ENCODE data around the gene PTGS1.
A peak's percentile ranks its signal among the peaks of the same experiment; 100 is the strongest.
"Not testable (repeated sequence)": the region's sequence is repeated elsewhere in the genome, so short reads cannot be mapped to it uniquely, and the experiment has no call there.

PTGS1 gene

DNA sequence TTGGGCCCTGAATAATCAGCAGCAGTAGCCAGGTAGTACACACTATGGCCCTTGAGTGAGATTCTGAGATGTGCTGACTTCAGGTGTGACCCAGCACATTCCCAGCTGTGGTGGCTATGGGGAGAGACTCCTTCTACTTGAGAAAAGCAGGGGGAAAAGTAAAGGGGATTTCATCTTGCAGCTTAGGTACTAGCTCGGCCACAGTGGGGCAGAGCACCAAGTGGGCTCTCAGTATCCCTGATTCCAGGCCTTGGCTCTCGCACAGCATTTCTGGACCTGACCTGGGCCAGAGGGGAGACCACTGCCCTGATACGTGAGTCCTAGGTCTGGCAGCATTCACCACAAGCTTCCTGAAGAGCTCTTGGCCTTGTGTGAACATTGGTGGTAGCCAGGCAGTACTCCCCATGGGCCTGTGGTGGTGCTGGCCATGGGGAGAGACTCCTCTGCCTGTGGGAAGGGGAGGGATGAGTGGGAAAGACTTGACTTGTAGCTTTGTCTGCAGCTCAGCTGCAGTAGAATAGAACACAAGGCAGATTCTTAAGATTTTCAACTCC is 27.6 kb downstream of the PTGS1 start:
- no peak for DNase-seq (ENCODE audit: low read depth)

DNA sequence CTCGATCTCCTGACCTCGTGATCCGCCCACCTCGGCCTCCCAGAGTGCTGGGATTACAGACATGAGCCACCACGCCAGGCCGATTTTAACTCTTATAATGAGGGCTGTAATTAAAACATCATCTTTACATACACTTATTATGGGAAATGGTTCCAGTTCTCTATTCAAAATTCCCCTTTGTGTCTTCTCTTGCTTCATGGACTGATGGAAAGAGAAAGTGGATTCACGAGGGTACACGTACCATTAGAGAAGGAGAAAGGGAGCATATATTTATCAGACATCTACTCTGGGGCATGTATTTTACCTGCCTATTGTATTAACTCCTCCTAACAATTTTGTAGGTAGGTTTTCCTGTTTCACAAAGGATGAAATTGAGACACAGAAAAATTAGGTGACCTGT is 31.1 kb downstream of the PTGS1 start:
- no peak for DNase-seq (ENCODE audit: low read depth)

GRCh38 chr9:122402403-122402871 is 31.6 kb downstream of the PTGS1 start:
- peak; percentile 42 for DNase-seq (ENCODE audit: low read depth)

GRCh38 chr9:122402874-122403273 is 32.0 kb downstream of the PTGS1 start:
- no peak for DNase-seq (ENCODE audit: low read depth)

DNA sequence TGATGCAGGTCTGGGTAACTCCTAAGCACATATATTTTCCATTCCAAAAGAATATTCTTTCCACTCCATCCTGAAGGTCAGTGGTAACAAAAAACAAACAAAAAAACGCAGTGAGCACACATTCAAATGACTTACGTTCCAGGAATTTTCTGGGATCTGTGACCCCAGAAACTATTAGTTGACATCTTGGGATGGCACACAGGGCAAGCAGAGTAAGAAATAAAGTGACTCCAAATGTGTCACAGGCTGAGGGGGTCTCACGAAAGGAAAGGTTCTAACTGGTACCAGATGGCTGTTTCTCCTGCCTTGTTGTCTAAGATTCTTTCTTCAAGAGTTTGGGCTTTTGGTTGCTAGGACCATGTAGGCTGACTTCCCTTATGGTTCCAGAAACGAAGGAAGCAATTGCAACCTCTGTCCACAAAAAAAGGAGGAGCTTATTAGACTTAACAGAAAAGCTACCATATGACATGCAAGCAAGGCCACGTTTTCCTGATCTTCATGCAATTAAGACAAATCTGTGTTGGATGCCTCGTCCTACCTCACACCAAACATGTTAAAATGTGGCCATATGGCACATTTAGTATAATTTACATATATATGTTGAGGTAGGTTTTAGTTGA is 32.7 kb downstream of the PTGS1 start:
- DNase-seq (ENCODE audit: low read depth), result no peak

DNA sequence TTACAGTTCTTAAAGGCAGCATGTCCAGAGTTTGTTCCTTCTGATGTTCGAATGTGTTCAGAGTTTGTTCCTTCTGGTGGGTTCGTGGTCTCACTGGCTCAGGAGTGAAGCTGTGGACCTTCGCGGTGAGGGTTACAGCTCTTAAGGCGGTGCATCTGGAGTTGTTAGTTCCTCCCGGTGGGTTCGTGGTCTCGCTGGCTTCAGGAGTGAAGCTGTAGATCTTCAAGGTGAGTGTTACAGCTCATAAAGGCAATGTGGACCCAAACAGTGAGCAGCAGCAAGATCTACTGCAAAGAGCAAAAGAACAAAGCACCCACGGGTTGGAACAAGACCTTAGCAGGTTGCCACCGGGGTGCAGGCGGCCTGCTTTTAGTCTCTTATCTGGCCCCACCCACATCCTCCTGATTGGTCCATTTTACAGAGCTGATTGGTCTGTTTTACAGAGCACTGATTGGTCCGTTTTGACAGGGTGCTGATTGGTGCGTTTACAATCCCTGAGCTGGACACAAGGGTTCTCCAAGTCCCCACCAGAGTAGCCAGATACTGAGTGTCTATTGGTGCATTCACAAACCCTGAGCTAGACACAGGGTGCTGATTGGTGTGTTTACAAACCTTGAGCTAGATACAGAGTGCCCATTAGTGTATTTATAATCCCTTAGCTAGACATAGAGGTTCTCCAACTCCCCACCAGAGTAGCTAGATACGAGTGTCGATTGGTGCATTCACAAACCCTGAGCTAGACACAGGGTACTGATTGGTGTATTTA is 34.7 kb downstream of the PTGS1 start:
- not testable (repeated sequence) for DNase-seq (ENCODE audit: low read depth)

DNA sequence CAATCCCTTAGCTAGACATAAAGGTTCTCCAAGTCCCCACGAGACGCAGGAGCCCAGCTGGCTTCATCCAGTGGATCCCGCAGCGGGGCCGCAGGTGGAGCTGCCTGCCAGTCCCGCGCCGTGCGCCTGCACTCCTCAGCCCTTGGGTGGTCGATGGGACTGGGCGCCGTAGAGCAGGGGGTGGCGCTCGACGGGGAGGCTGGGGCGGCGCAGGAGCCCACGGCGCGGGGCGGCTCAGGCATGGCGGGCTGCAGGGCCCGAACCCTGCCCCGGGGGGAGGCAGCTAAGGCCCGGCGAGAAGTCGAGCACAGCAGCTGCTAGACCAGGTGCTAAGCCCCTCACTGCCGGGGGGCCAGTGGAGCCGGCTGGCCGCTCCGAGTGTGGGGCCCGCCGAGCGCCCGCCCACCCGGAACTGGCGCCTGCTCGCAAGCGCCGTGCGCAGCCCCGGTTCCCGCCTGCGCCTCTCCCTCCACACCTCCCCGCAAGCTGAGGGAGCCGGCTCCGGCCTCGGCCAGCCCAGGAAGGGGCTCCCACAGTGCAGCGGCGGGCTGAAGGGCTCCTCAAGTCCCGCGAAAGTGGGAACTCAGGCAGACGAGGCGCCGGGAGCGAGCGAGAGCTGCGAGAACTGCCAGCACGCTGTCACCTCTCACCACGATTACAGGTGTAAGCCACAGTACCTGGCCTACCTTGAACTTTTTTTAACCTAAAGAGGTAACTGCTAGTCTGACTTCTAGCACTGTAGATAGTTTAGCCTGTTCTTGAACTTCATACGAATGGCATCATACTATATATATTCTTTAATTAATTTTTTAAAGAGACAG is 35.5 kb downstream of the PTGS1 start:
- no peak for DNase-seq (ENCODE audit: low read depth)

GRCh38 chr9:122414108-122414507 is 43.3 kb downstream of the PTGS1 start:
- not testable (repeated sequence) for DNase-seq (ENCODE audit: low read depth)

GRCh38 chr9:122418016-122418415 is 47.2 kb downstream of the PTGS1 start:
- DNase-seq (ENCODE audit: low read depth), result no peak

GRCh38 chr9:122420315-122420714 is 49.5 kb downstream of the PTGS1 start:
- no peak for DNase-seq (ENCODE audit: low read depth)

DNA sequence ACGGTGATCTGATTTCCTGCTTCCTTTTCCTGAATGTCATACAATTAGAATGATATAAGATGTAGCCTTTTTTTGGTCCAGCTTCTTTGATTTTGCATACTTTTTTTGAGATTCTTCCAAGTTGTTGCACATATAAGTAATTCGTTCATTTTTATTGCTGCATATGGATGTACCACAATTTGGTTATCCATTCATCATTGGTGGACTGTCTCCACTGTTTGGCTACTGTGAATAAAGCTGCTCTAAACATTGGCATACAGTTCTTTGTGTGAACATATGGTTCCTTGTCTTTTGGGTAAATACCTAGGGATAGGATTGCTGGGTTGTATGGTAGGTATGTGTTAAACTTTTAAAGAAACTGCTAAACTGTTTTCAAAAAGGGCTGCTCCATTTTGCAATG is 54.3 kb downstream of the PTGS1 start:
- no peak for DNase-seq (ENCODE audit: low read depth)

- DNase-seq (ENCODE audit: low read depth), result no peak
Measured at GRCh38 chr9:122426723-122427122, 55.9 kb downstream of the PTGS1 start.

GRCh38 chr9:122442568-122442967 is 71.7 kb downstream of the PTGS1 start:
- no peak for DNase-seq (ENCODE audit: low read depth)

- DNase-seq (ENCODE audit: low read depth), result no peak
Measured at GRCh38 chr9:122444041-122444733, 73.4 kb downstream of the PTGS1 start.
